Heart left ventricle (tissue), 13 donors: Measurements from ENCODE around the gene TEX261.

Experiments
- CTCF ChIP-seq, 12 donors: fragments of 200-600 bp; sonication (generic) in 4 of 12; IDR thresholded peaks; one replicate each; pipeline versions ENCODE4 v1.5.0 to v1.8.0; 2018 to 2022; ENCODE audit warnings: antibody characterized with exemption in 12 of 12, mild to moderate bottlenecking in 5 of 12
- POLR2A ChIP-seq, 2 donors: fragments of 450-650 bp; IDR thresholded peaks; one replicate each; pipeline ENCODE4 v1.6.1; 2017; ENCODE audit warnings: antibody characterized with exemption in 2 of 2, mild to moderate bottlenecking in 2 of 2, moderate library complexity in 2 of 2
- donor health status: ischemic (EF 13 %, LVEDD 7.1; RV severe dilation, severe dysfunction).
- donor health status: DM: no; HTN: yes; CAD: no.
- donor health status: DM: no; HTN: no; CAD: no.
- donor health status: ischemic (EF 25% LVEDD 6.9; RV normal size, moderate dysfunction).
- donor health status: ischemic (EF 25% LVEDD 5.7; RV mildly dilated, moderate dysfunction).
- donor health status: ischemic (EF 35%, LVEDD 5.7; RV mildly dilated, moderate dysfunction).
- donor health status: nonischemic (EF 11% LVEDD 7.7; RV severe dilation, severe dysfunction).
- donor health status: DM: yes; HTN: yes; CAD: no.
- donor health status: PGD.
- donor health status: ischemic (EF 29% LVEDD 5.4; RV normal size, mild dysfunction).
- donor health status: nonischemic (EF 23%, LVEDD 6.1; RV moderate dilation, normal function).

GRCh38 chr2:70985956-70986355 lies 8.7 kb downstream of the TEX261 start:
- TF ChIP-seq POLR2A (IDR thresholded peaks at IDR 0.05): no peak
- TF ChIP-seq CTCF (IDR thresholded peaks at IDR 0.05): no peak
